ENCODE results near the gene ANKRD12.

ANKRD12 gene

GRCh38 chr18:9106800-9107584 is 29.6 kb upstream of the ANKRD12 start:
- DNase-seq, result no peak

- DNase-seq, result no peak
Measured at GRCh38 chr18:9108911-9109310, 27.7 kb upstream of the ANKRD12 start.

- DNase-seq, result no peak
Measured at GRCh38 chr18:9109523-9109922, 27.1 kb upstream of the ANKRD12 start.

- no peak for DNase-seq
Measured at GRCh38 chr18:9113468-9114149, 23.0 kb upstream of the ANKRD12 start.

- no peak for DNase-seq
Measured at GRCh38 chr18:9115984-9116383, 20.6 kb upstream of the ANKRD12 start.

GRCh38 chr18:9117980-9118841 is 18.4 kb upstream of the ANKRD12 start:
- DNase-seq, result no peak

GRCh38 chr18:9120796-9121195 is 15.8 kb upstream of the ANKRD12 start:
- DNase-seq, result no peak

- DNase-seq, result no peak
Measured at GRCh38 chr18:9123520-9123919, 13.1 kb upstream of the ANKRD12 start.

GRCh38 chr18:9124824-9125223 is 11.8 kb upstream of the ANKRD12 start:
- DNase-seq, result no peak

GRCh38 chr18:9126337-9126736 is 10.2 kb upstream of the ANKRD12 start:
- no peak for DNase-seq

- no peak for DNase-seq
Measured at GRCh38 chr18:9130195-9130594, 6.4 kb upstream of the ANKRD12 start.

GRCh38 chr18:9130806-9131205 is 5.8 kb upstream of the ANKRD12 start:
- DNase-seq, result no peak

- no peak for DNase-seq
Measured at GRCh38 chr18:9132628-9133027, 4.0 kb upstream of the ANKRD12 start.

GRCh38 chr18:9133225-9133624 is 3.4 kb upstream of the ANKRD12 start:
- no peak for DNase-seq

- DNase-seq, result peak; percentile 72
Measured at GRCh38 chr18:9135081-9135911, 1.3 kb upstream of the ANKRD12 start.

- peak; percentile 86 for DNase-seq
Measured at GRCh38 chr18:9135912-9136314, 668 bp upstream of the ANKRD12 start.

- DNase-seq, result peak; percentile 75
Measured at GRCh38 chr18:9137168-9138066, 836 bp downstream of the ANKRD12 start.

GRCh38 chr18:9139400-9140039 is 2.9 kb downstream of the ANKRD12 start:
- DNase-seq, result no peak

GRCh38 chr18:9140381-9140780 is 3.8 kb downstream of the ANKRD12 start:
- DNase-seq, result no peak

GRCh38 chr18:9140984-9141383 is 4.4 kb downstream of the ANKRD12 start:
- no peak for DNase-seq

GRCh38 chr18:9146224-9146623 is 9.6 kb downstream of the ANKRD12 start:
- no peak for DNase-seq
